ACHN (cell line): ENCODE data around the gene ATG7.
"Not testable (repeated sequence)": the region's sequence is repeated elsewhere in the genome, so short reads cannot be mapped to it uniquely, and the experiment has no call there.

ENCODE experiments used
- DNase-seq: peaks from one replicate; pipeline ENCODE4 v3.0.0-alpha.2; 2015
- in situ Hi-C: cut with HindIII; loops from 2 replicates; pipeline ENCODE4 v1.10.0; 2017; ENCODE audit warnings: low sequenced_read_pairs, low pct_ligation_motif_present, low pct_unique_long_range_greater_than_20kb

ATG7 gene

GRCh38 chr3:11508346-11509172 lies 236.4 kb downstream of the ATG7 start:
- DNase-seq: no peak
- in situ Hi-C loops: no loop called here

GRCh38 chr3:11509173-11510000 lies 237.2 kb downstream of the ATG7 start:
- in situ Hi-C loops: no loop called here
- DNase-seq: no peak

DNA sequence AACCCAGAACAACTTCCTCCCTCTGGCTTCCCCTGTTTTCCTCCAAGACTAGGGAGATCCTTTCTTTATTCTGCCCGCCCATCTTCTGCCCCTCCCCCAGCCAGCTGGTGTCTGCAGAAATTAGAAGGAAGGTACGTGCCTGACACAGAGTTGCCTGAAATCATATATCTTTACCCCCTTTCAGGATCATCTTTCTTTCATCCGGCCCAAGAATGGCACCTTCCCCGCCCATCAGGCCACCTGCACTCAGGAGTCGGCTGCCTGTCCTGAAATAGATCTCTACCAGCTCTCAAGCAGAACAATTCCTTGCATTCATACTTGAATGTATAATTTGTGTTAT lies 237.8 kb downstream of the ATG7 start:
- no peak for DNase-seq
- in situ Hi-C loops: no loop called here

DNA sequence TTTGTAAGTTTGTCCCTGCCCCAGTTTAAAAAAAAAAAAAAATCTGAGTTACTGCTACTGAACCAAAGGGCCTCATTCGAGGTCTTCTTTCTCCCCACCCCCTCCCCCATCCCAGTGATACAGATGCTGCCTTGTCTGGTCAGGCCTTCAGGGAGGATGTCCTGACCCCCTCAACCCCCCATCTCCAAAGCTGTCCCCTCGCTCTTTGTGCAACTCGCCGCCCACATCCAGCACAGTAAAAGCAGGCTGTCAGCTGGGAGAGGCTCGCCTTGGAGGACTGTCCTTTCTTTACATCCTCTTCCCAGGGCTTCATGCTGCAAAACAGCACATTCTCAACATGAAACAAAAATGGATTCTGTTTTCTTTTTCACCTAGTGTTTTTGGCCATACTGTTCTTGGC lies 238.2 kb downstream of the ATG7 start:
- DNase-seq: no peak
- in situ Hi-C loops: no loop called here

DNA sequence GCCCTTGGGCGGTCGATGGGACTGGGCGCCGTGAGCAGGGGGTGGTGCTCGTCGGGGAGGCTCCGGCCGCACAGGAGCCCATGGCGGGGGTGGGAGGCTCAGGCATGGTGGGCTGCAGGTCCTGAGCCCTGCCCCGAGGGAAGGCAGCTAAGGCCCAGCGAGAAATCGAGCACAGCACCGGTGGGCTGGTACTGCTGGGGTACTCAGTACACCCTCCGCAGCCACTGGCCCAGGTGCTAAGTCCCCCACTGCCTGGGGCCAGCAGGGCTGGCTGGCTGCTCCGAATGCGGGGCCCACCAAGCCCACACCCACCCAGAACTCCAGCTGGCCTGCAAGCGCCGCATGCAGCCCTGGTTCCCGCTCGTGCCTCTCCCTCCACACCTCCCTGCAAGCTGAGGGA lies 239.4 kb downstream of the ATG7 start:
- in situ Hi-C loops, DNase-seq: not testable (repeated sequence)

- DNase-seq, in situ Hi-C loops: not testable (repeated sequence)
Observed at GRCh38 chr3:11513125-11513816, 241.1 kb downstream of the ATG7 start.

GRCh38 chr3:11513817-11514135 lies 241.6 kb downstream of the ATG7 start:
- no peak for DNase-seq
- in situ Hi-C loops: no loop called here

DNA sequence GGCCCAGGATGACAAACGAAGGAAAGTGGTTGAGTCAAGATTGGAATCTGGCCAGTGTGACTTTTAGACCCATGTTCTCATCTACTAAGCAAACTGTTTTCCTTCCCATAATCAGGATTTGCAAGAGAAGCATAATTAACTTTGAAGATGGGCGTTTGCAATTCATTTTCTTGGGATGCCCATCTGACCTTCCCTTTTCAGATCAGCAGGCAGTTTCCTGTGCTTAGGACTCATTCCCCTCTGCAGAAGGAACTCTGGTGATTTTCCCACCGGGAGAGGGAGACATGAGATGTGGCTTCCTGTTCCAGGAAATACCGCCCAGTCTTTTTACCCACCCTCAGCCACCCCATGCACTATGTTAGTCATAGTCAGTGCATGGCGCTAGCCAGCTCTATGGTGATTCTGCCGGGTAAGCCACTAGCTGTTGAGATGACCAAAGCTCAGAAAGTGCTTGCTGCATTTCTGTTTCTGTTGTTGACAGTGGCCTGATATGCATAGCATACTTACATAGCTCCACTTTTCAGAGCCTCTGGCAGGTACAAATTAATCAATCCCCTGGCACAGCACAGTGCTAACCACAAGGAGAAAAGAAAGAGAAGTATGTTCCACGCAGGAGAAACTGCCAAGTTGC lies 242.1 kb downstream of the ATG7 start:
- in situ Hi-C loops: no loop called here
- peak; percentile 37 for DNase-seq

- in situ Hi-C loops: no loop called here
- DNase-seq: no peak
Observed at GRCh38 chr3:11517601-11518000, 245.4 kb downstream of the ATG7 start.

DNA sequence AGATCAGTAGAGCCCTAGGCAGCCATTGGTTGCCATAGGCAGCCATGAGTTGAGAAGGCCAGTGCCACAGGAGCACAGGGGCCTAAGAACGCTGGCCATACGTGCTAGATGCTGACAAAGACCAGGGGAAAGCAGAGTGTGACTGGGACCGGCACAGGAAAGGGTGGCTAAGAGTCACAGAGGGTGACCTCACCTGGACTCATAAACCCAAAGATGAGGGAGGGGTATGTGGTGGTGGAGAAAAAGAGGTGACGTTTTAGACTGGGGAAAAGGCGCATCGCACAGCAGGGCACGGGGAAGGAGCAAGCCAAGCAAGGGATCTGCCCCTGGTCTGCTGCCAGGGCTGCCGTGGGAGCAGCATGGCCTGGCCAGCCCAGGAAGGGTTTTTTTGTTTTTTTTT lies 249.0 kb downstream of the ATG7 start:
- DNase-seq: no peak
- in situ Hi-C loops: no loop called here

- no peak for DNase-seq
- in situ Hi-C loops: no loop called here
Observed at GRCh38 chr3:11522398-11522715, 250.2 kb downstream of the ATG7 start.

DNA sequence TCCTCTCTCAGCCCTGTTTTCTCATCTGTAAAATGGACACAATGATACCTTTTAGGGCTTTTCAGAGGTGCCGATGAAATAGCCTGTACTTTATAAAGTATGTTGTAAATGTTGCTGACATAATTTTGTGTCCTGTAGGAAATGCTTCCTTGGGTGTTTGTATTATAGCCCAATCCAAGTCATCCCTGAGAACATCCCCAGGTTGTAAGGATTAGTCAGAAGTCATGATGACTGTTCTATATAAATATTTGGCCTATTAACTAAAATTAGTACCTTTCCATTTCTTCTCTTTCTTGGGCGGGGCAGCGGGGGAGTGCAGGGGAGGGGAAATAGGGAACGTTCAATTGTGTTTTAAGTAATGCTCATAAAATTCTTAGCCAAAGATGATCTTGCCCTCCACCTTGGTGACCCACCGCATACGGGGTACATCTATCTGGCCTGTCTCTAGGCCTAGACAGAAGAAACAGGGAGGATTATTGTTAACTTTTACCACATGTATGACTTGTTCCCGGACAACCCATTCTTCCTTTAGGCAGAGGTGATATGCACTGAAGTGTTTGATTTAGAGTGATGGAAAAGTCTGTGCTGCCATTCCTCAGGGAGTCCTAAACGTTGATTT lies 250.9 kb downstream of the ATG7 start:
- DNase-seq: no peak
- in situ Hi-C loops: no loop called here

- DNase-seq: no peak
- in situ Hi-C loops: no loop called here
Observed at GRCh38 chr3:11523572-11524101, 251.4 kb downstream of the ATG7 start.

GRCh38 chr3:11526121-11526520 lies 253.9 kb downstream of the ATG7 start:
- in situ Hi-C loops, DNase-seq: not testable (repeated sequence)

DNA sequence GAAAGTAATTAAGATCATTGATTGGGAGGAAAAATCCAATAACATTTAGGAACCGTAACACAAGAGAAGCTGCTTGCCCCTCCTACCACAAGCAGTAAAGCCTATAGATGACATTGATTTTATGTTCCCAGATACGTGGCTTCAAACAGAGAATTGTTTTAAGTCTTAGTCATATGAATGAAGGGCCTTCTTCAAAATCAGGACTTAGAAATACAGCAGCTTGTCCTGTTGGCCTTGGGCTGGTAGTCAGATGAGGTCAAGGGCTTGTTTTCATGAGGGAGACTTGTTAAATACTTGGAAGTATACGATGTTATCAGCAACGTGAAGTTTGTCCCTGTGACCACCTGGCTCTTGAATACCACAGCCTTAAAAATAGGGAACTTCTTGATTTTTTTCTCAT lies 257.1 kb downstream of the ATG7 start:
- in situ Hi-C loops: no loop called here
- no peak for DNase-seq

DNA sequence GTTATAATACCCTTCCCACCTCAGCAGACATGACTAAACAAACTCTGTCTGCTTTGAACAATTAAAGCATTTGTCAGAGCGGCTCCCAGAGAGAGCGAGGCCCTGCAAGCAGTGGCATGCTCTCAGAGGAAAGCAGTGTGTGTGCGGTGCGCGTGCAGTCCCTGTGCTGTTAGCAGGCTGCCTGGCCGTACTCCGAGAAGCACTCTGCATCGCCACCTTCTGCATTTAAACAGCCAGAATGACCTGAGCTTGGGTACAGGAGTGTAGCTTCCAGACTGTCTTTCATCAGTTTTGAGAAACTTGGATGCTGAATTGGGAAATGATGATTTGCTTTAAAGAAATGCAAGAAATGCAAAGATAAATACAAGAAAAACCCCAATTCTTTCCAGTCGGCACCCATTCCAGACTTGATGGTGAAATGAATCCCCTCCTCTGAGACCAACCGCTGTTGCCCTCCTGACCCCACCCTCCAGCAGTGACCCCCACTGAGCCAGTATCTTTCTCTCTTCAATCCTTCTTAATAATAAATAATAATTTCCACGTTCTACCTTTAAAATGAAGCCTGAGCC lies 258.0 kb downstream of the ATG7 start:
- in situ Hi-C loops: no loop called here
- no peak for DNase-seq

DNA sequence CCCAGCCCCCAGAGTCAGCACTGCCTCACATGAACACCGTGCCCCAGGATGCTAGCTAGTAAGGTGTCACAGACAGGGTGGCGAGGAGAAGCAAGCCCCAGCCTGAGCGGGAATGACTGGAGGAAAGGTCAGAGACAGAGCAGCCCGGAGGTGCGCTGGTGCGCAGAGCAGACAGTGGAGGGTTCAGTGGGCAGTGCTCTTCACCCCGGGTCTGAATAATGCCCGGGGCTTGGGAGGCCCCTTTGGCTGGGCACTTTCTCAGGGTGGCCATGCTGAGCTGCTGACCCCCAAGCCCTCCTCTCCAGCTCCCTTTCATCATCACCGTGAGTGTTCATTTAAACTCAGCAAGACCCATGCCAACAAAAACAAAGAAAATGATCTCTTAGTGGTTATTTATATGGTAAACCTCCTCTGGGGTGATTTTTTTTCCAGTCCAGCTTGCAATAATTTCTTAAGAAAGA lies 260.8 kb downstream of the ATG7 start:
- DNase-seq: no peak
- in situ Hi-C loops: no loop called here
